Esophagus squamous epithelium (tissue), 4 donors: ENCODE measurements around the gene CGB5.

Experiments
- POLR2A ChIP-seq, 4 donors: fragments of 450-650 bp; IDR thresholded peaks; one replicate each; pipeline ENCODE4 v1.6.1; 2017; ENCODE audit warnings: antibody characterized with exemption in 4 of 4, mild to moderate bottlenecking in 4 of 4, moderate library complexity in 3 of 4
- TF ChIP-seq, protein P1 (sequence below), 6 experiments: fragments of 450-650 bp in 4 of 6; fragments of 200-600 bp in 2 of 6; sonication (generic) in 2 of 6; IDR thresholded peaks; one replicate each; pipeline ENCODE4 v1.5.1; 2016 to 2019; ENCODE audit warnings: antibody characterized with exemption in 6 of 6, mild to moderate bottlenecking in 4 of 6, moderate library complexity in 4 of 6

DNA sequence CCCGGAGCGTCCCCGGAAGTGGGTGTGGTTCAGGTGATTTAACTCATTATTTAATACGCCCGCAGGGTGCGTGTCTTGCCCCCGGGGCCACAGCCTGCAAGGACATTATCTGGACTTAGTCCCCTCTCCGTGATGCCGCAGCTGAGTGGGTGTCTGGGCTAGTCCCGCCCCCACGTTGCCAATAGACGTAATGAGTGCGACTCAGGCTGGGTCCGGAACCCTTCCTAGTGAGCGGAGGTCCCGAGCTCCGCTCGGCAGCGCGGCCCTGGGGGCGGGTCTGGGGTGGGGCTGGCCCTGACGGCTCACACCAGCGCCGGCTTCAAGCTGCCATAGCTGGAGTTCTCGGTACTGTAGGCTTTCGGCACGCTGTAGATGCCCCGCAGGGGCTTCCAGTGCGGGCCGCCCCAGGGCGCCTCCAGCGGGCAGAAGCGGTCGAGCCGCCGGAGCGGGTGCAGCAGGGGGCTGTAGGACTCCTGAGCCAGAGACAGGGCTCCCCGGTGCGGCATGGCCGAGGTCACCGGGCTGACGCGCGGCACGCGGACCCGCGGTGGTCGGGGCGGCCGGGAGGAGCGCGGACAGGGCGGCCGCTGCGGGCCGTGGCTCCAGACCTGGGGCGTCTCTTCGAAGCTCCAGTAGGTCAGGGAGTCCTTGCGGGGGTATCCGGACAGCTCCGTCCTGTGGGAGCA is 25.8 kb upstream of the CGB5 start:
- TF ChIP-seq, protein P1, sequence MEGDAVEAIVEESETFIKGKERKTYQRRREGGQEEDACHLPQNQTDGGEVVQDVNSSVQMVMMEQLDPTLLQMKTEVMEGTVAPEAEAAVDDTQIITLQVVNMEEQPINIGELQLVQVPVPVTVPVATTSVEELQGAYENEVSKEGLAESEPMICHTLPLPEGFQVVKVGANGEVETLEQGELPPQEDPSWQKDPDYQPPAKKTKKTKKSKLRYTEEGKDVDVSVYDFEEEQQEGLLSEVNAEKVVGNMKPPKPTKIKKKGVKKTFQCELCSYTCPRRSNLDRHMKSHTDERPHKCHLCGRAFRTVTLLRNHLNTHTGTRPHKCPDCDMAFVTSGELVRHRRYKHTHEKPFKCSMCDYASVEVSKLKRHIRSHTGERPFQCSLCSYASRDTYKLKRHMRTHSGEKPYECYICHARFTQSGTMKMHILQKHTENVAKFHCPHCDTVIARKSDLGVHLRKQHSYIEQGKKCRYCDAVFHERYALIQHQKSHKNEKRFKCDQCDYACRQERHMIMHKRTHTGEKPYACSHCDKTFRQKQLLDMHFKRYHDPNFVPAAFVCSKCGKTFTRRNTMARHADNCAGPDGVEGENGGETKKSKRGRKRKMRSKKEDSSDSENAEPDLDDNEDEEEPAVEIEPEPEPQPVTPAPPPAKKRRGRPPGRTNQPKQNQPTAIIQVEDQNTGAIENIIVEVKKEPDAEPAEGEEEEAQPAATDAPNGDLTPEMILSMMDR (IDR thresholded peaks at IDR 0.05) = peak in 4 of 6 experiments; percentile 26 to 47 (median 36)
- TF ChIP-seq POLR2A (IDR thresholded peaks at IDR 0.05) = no peak
